Measurements from ENCODE around the gene DYSF.

Gene DYSF

DNA sequence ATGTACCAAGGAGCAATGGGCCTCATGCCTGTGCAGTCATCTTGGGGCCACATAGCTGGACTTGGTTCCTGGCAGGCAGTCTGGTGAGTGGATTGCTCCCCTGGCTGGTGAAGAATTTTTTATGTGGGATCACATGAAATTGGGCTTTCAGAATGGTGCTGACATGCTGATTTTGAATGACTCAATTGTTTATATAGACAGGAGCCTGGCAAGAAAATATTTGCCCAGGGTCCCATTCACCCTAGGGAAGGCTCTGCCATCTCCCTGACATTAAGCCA lies 266.9 kb downstream of the DYSF start:
- no peak for DNase-seq
- no peaks in the 10 kb centered on the region for H3K9me2 ChIP-seq (replicated peaks; ENCODE audit: insufficient read depth, low read length)
- no peak overlapping the region for H3K9ac ChIP-seq (ENCODE audit: low read length)
- H3K4me2 ChIP-seq (ENCODE audit: low read depth, low read length) = no peak overlapping the region
- no peaks in the 10 kb centered on the region for H3K27me3 ChIP-seq (replicated peaks; ENCODE audit: insufficient read depth, low read length)
- H3K4me3 ChIP-seq (ENCODE audit: low read length) = no peak overlapping the region
- no peaks in the 10 kb centered on the region for H3K4me1 ChIP-seq (ENCODE audit: low read length)
- no peaks in the 10 kb centered on the region for H3K79me2 ChIP-seq (ENCODE audit: low read length)
- H4K20me1 ChIP-seq (ENCODE audit: insufficient read depth, low read length) = no peaks in the 10 kb centered on the region
- no peak overlapping the region for H2AFZ ChIP-seq (ENCODE audit: low read length)
- no peaks in the 10 kb centered on the region for H3F3A ChIP-seq (ENCODE audit: insufficient read depth, low read length)
- H3K27ac ChIP-seq (ENCODE audit: low read length) = no peak overlapping the region
- TF ChIP-seq EZH2 (optimal IDR thresholded peaks at IDR 0.05; ENCODE audit: low read depth, low read length) (no peak), EZH2phosphoT487 (IDR thresholded peaks at IDR 0.05; ENCODE audit: low read length) (no peak)
- TF ChIP-seq, protein P1, sequence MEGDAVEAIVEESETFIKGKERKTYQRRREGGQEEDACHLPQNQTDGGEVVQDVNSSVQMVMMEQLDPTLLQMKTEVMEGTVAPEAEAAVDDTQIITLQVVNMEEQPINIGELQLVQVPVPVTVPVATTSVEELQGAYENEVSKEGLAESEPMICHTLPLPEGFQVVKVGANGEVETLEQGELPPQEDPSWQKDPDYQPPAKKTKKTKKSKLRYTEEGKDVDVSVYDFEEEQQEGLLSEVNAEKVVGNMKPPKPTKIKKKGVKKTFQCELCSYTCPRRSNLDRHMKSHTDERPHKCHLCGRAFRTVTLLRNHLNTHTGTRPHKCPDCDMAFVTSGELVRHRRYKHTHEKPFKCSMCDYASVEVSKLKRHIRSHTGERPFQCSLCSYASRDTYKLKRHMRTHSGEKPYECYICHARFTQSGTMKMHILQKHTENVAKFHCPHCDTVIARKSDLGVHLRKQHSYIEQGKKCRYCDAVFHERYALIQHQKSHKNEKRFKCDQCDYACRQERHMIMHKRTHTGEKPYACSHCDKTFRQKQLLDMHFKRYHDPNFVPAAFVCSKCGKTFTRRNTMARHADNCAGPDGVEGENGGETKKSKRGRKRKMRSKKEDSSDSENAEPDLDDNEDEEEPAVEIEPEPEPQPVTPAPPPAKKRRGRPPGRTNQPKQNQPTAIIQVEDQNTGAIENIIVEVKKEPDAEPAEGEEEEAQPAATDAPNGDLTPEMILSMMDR (IDR thresholded peaks at IDR 0.05; ENCODE audit: low read length) = no peak
- no peaks in the 10 kb centered on the region for H3K36me3 ChIP-seq (replicated peaks; ENCODE audit: insufficient read depth, low read length)
- H3K9me3 ChIP-seq (replicated peaks; ENCODE audit: insufficient read depth, low read length) = no peaks in the 10 kb centered on the region

- Histone ChIP-seq H3K79me2 (ENCODE audit: low read length) (no peaks in the 10 kb centered on the region), H3K4me1 (ENCODE audit: low read length) (no peaks in the 10 kb centered on the region), H3K27ac (ENCODE audit: low read length) (no peak overlapping the region), H3K36me3 (replicated peaks; ENCODE audit: insufficient read depth, low read length) (no peaks in the 10 kb centered on the region), H3K9ac (ENCODE audit: low read length) (no peak overlapping the region), H3K4me2 (ENCODE audit: low read depth, low read length) (no peak overlapping the region), H3F3A (ENCODE audit: insufficient read depth, low read length) (no peaks in the 10 kb centered on the region), H3K9me3 (replicated peaks; ENCODE audit: insufficient read depth, low read length) (no peaks in the 10 kb centered on the region), H2AFZ (ENCODE audit: low read length) (no peak overlapping the region), H3K4me3 (ENCODE audit: low read length) (no peak overlapping the region), H4K20me1 (ENCODE audit: insufficient read depth, low read length) (no peaks in the 10 kb centered on the region), H3K27me3 (replicated peaks; ENCODE audit: insufficient read depth, low read length) (no peaks in the 10 kb centered on the region), H3K9me2 (replicated peaks; ENCODE audit: insufficient read depth, low read length) (no peaks in the 10 kb centered on the region)
- DNase-seq = no peak
- TF ChIP-seq EZH2 (optimal IDR thresholded peaks at IDR 0.05; ENCODE audit: low read depth, low read length) = no peak
- no peak for TF ChIP-seq EZH2phosphoT487 (IDR thresholded peaks at IDR 0.05; ENCODE audit: low read length)
- TF ChIP-seq, protein P1 (IDR thresholded peaks at IDR 0.05; ENCODE audit: low read length) = no peak
Observed at GRCh38 chr2:71720596-71721361, 267.4 kb downstream of the DYSF start.

DNA sequence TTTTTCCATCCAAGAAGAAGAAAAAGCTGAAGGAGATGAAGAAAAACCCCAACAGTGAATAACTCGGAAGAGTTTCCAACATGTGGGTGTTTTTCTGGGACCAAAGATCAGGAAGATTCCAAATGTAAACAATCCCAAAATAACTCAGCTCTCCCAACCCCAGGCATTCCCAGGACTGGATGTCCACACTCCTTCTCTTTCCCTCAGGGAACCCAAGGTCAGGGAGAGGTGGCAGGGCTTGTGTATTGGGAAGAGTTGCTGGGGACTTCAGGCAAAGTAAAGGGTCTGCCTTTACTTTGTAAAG lies 268.0 kb downstream of the DYSF start:
- H3K36me3 ChIP-seq (replicated peaks; ENCODE audit: insufficient read depth, low read length) = no peaks in the 10 kb centered on the region
- H3K4me1 ChIP-seq (ENCODE audit: low read length) = no peaks in the 10 kb centered on the region
- no peak overlapping the region for H3K4me3 ChIP-seq (ENCODE audit: low read length)
- no peak overlapping the region for H3K4me2 ChIP-seq (ENCODE audit: low read depth, low read length)
- no peaks in the 10 kb centered on the region for H4K20me1 ChIP-seq (ENCODE audit: insufficient read depth, low read length)
- TF ChIP-seq, protein P1 (IDR thresholded peaks at IDR 0.05; ENCODE audit: low read length) = no peak
- TF ChIP-seq EZH2phosphoT487 (IDR thresholded peaks at IDR 0.05; ENCODE audit: low read length) (no peak), EZH2 (optimal IDR thresholded peaks at IDR 0.05; ENCODE audit: low read depth, low read length) (no peak)
- H3F3A ChIP-seq (ENCODE audit: insufficient read depth, low read length) = no peaks in the 10 kb centered on the region
- H2AFZ ChIP-seq (ENCODE audit: low read length) = no peak overlapping the region
- no peaks in the 10 kb centered on the region for H3K27me3 ChIP-seq (replicated peaks; ENCODE audit: insufficient read depth, low read length)
- no peaks in the 10 kb centered on the region for H3K9me3 ChIP-seq (replicated peaks; ENCODE audit: insufficient read depth, low read length)
- H3K27ac ChIP-seq (ENCODE audit: low read length) = no peak overlapping the region
- no peaks in the 10 kb centered on the region for H3K79me2 ChIP-seq (ENCODE audit: low read length)
- H3K9ac ChIP-seq (ENCODE audit: low read length) = no peak overlapping the region
- no peak for DNase-seq
- H3K9me2 ChIP-seq (replicated peaks; ENCODE audit: insufficient read depth, low read length) = no peaks in the 10 kb centered on the region
